Progenitor cell of endocrine pancreas (in vitro differentiated cells): ENCODE data around the gene NPHP4. TPM values are rescaled to one million over a fixed set of nuclear protein-coding genes. Genes with fewer than 3 reads are reported as not detected.

Experiments
- DNase-seq: peaks from one replicate; pipeline ENCODE4 v3.0.0; 2021; ENCODE audit warnings: low spot score; ENCODE audit not compliant: unreplicated experiment
- H3K27ac Mint-ChIP-seq: 2 replicates; pipeline ENCODE4 v1.8.0; 2021; ENCODE audit warnings: mild to moderate bottlenecking, moderate library complexity, mixed read lengths
- H3K27me3 Mint-ChIP-seq: 2 replicates; pipeline ENCODE4 v1.8.0; 2021; ENCODE audit warnings: mixed read lengths
- H3K36me3 Mint-ChIP-seq: 2 replicates; pipeline ENCODE4 v1.8.0; 2022; ENCODE audit warnings: mixed read lengths; ENCODE audit not compliant: insufficient read depth
- H3K4me1 Mint-ChIP-seq: 2 replicates; pipeline ENCODE4 v1.8.0; 2021; ENCODE audit warnings: low read depth, mixed read lengths
- H3K4me3 Mint-ChIP-seq: 2 replicates; pipeline ENCODE4 v1.8.0; 2021; ENCODE audit warnings: low read depth, mild to moderate bottlenecking, moderate library complexity, mixed read lengths
- H3K9me3 Mint-ChIP-seq: 2 replicates; pipeline ENCODE4 v1.8.0; 2021; ENCODE audit warnings: low read depth, mixed read lengths
- CTCF ChIP-seq: fragments of 200-600 bp; sonication (generic); IDR thresholded peaks from one replicate; pipeline ENCODE4 v1.5.0; 2021; ENCODE audit warnings: antibody characterized with exemption, mild to moderate bottlenecking; ENCODE audit not compliant: unreplicated experiment
- total RNA-seq: library from RNA; stranded (reverse); gene quantifications from 2 replicates; pipeline ENCODE4 v1.2.1, GENCODE V29; 2021

The NPHP4 gene
- total RNA-seq, 1 donor from 2014 or later: 29.9 TPM

- DNase-seq: no peak
- peaks cover 7% of the 10 kb centered on the region for H3K4me1 Mint-ChIP-seq
- H3K9me3 Mint-ChIP-seq: no peaks in the 10 kb centered on the region
- no peak overlapping the region for H3K27ac Mint-ChIP-seq
- no peak overlapping the region for H3K4me3 Mint-ChIP-seq
- no peaks in the 10 kb centered on the region for H3K36me3 Mint-ChIP-seq
- peaks cover 15% of the 10 kb centered on the region for H3K27me3 Mint-ChIP-seq
- TF ChIP-seq CTCF: no peak
Measured at GRCh38 chr1:6008084-6008415, 15.8 kb upstream of the NPHP4 start.

GRCh38 chr1:6007318-6008083 is 15.3 kb upstream of the NPHP4 start:
- DNase-seq: no peak
- no peaks in the 10 kb centered on the region for H3K9me3 Mint-ChIP-seq
- peaks cover 7% of the 10 kb centered on the region for H3K4me1 Mint-ChIP-seq
- peaks cover 18% of the 10 kb centered on the region for H3K27me3 Mint-ChIP-seq
- no peak overlapping the region for H3K27ac Mint-ChIP-seq
- no peak for TF ChIP-seq CTCF
- H3K4me3 Mint-ChIP-seq: no peak overlapping the region
- no peaks in the 10 kb centered on the region for H3K36me3 Mint-ChIP-seq

- H3K4me1 Mint-ChIP-seq: peaks cover 7% of the 10 kb centered on the region
- no peak overlapping the region for H3K27ac Mint-ChIP-seq
- no peak overlapping the region for H3K4me3 Mint-ChIP-seq
- DNase-seq: no peak
- no peaks in the 10 kb centered on the region for H3K36me3 Mint-ChIP-seq
- TF ChIP-seq CTCF: no peak
- H3K9me3 Mint-ChIP-seq: no peaks in the 10 kb centered on the region
- peaks cover 18% of the 10 kb centered on the region for H3K27me3 Mint-ChIP-seq
Measured at GRCh38 chr1:6006882-6007281, 14.7 kb upstream of the NPHP4 start.

GRCh38 chr1:6005276-6005917 is 13.2 kb upstream of the NPHP4 start:
- no peak for DNase-seq
- H3K27me3 Mint-ChIP-seq: peaks cover 18% of the 10 kb centered on the region
- peaks cover 7% of the 10 kb centered on the region for H3K4me1 Mint-ChIP-seq

More at GRCh38 chr1:6005276-6005917, 13.2 kb upstream of the NPHP4 start:
- H3K36me3 Mint-ChIP-seq: no peaks in the 10 kb centered on the region
- no peak overlapping the region for H3K27ac Mint-ChIP-seq
- H3K9me3 Mint-ChIP-seq: no peaks in the 10 kb centered on the region
- no peak overlapping the region for H3K4me3 Mint-ChIP-seq
- no peak for TF ChIP-seq CTCF
